Measurements from ENCODE around the gene WBP11.

Gene WBP11

GRCh38 chr12:14780859-14781258 is 22.4 kb downstream of the WBP11 start:
- DNase-seq (ENCODE audit: extremely low read depth, low read depth) = no peak

GRCh38 chr12:14779834-14780233 is 23.4 kb downstream of the WBP11 start:
- no peak for DNase-seq (ENCODE audit: extremely low read depth, low read depth)
- TF ChIP-seq, protein P1, sequence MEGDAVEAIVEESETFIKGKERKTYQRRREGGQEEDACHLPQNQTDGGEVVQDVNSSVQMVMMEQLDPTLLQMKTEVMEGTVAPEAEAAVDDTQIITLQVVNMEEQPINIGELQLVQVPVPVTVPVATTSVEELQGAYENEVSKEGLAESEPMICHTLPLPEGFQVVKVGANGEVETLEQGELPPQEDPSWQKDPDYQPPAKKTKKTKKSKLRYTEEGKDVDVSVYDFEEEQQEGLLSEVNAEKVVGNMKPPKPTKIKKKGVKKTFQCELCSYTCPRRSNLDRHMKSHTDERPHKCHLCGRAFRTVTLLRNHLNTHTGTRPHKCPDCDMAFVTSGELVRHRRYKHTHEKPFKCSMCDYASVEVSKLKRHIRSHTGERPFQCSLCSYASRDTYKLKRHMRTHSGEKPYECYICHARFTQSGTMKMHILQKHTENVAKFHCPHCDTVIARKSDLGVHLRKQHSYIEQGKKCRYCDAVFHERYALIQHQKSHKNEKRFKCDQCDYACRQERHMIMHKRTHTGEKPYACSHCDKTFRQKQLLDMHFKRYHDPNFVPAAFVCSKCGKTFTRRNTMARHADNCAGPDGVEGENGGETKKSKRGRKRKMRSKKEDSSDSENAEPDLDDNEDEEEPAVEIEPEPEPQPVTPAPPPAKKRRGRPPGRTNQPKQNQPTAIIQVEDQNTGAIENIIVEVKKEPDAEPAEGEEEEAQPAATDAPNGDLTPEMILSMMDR (IDR thresholded peaks at IDR 0.05; ENCODE audit: low read depth, low read length) = no peak

More at GRCh38 chr12:14780859-14781258, 22.4 kb downstream of the WBP11 start:
- TF ChIP-seq, protein P1 (IDR thresholded peaks at IDR 0.05; ENCODE audit: low read depth, low read length) = no peak

- no peak for DNase-seq (ENCODE audit: extremely low read depth, low read depth)
- TF ChIP-seq, protein P1 (IDR thresholded peaks at IDR 0.05; ENCODE audit: low read depth, low read length) = no peak
Observed at GRCh38 chr12:14777271-14777670, 26.0 kb downstream of the WBP11 start.

DNA sequence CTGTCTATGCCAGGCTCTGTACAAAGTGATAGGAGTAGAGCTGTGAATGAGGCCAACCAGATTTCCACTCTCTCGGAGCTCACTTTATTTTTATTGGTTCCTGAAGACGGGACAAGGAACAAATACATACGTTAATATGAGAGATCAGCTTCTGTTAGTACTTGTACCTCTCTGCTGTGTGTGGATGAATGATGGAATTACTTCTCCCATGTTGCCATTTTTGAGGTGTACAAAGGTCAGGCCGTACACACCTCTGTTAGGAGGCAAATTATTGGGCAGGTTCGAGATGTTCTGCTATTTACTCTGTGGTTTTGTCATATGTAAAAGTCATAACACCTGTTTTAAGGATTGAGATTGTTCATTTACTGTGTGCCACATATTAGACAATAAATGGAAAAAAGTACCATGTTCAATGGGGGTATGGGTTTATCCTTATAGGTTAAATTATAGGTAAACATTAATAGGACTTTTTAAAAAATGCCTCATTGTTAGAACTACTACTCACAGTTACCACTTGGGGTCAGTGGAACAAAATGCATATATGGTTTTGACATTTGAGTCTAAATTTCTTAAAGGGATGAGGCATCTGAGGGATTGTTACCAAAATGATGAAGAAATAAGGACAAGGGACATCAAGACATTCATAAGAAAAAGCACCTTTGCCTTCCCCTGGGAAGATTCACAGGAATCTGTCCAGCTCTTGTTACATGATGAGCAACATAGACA is 26.9 kb downstream of the WBP11 start:
- no peak for DNase-seq (ENCODE audit: extremely low read depth, low read depth)
- TF ChIP-seq, protein P1 (IDR thresholded peaks at IDR 0.05; ENCODE audit: low read depth, low read length) = no peak; the same call in none of the 2 replicates

GRCh38 chr12:14775636-14775980 is 27.7 kb downstream of the WBP11 start:
- DNase-seq (ENCODE audit: extremely low read depth, low read depth) = no peak

GRCh38 chr12:14774906-14775635 is 28.2 kb downstream of the WBP11 start:
- DNase-seq (ENCODE audit: extremely low read depth, low read depth) = no peak
- TF ChIP-seq, protein P1 (IDR thresholded peaks at IDR 0.05; ENCODE audit: low read depth, low read length) = no peak

More at GRCh38 chr12:14775636-14775980, 27.7 kb downstream of the WBP11 start:
- TF ChIP-seq, protein P1 (IDR thresholded peaks at IDR 0.05; ENCODE audit: low read depth, low read length) = no peak

Measured in AG09319 (cell line).